Smooth muscle cell (in vitro differentiated cells): ENCODE results near the gene UST. TPM values are rescaled to one million over a fixed set of nuclear protein-coding genes. Genes with fewer than 3 reads are reported as not detected.

Experiments used
- DNase-seq: peaks from one replicate; lab custom pipeline; 2025; ENCODE audit not compliant: unreplicated experiment; lab: John Stamatoyannopoulos, UW
- H2AFZ ChIP-seq: fragments of 200-600 bp; sonication (generic); 2 replicates; pipeline ENCODE4 v1.6.0; 2016; ENCODE audit warnings: antibody characterized with exemption, low read depth, mild to moderate bottlenecking
- H3F3A ChIP-seq: fragments of 200-600 bp; sonication (generic); 2 replicates; pipeline ENCODE4 v1.6.0; 2017; ENCODE audit warnings: antibody characterized with exemption, low read depth
- H3K27ac ChIP-seq: fragments of 200-600 bp; sonication (generic); 2 replicates; pipeline ENCODE4 v1.5.1; 2016; ENCODE audit warnings: low read depth, mild to moderate bottlenecking
- H3K27me3 ChIP-seq: fragments of 200-600 bp; sonication (generic); 2 replicates; pipeline ENCODE4 v1.6.1; 2016; ENCODE audit warnings: low read depth, mild to moderate bottlenecking
- H3K36me3 ChIP-seq: fragments of 200-600 bp; sonication (generic); 2 replicates; pipeline ENCODE4 v1.5.1; 2016; ENCODE audit warnings: low read depth
- H3K4me1 ChIP-seq: fragments of 200-600 bp; sonication (generic); 2 replicates; pipeline ENCODE4 v1.5.1; 2016; ENCODE audit warnings: low read depth
- H3K4me2 ChIP-seq: fragments of 200-600 bp; sonication (generic); 2 replicates; pipeline ENCODE4 v1.6.0; 2016; ENCODE audit warnings: mild to moderate bottlenecking
- H3K4me3 ChIP-seq: fragments of 200-600 bp; sonication (generic); 2 replicates; pipeline ENCODE4 v1.5.1; 2016; ENCODE audit warnings: mild to moderate bottlenecking
- H3K79me2 ChIP-seq: fragments of 200-600 bp; sonication (generic); 2 replicates; pipeline ENCODE4 v1.6.0; 2016; ENCODE audit warnings: low read depth, mild to moderate bottlenecking
- H3K9ac ChIP-seq: fragments of 200-600 bp; sonication (generic); 2 replicates; pipeline ENCODE4 v1.6.0; 2016; ENCODE audit warnings: low read depth
- H3K9me3 ChIP-seq: fragments of 200-600 bp; sonication (generic); replicated peaks from 2 replicates; pipeline ENCODE4 v1.5.1; 2016; ENCODE audit warnings: low read depth
- H4K20me1 ChIP-seq: fragments of 200-600 bp; sonication (generic); 2 replicates; pipeline ENCODE4 v1.6.0; 2016; ENCODE audit warnings: low read depth
- WGBS: methylation state at CpG from one replicate; pipeline ENCODE4 v1.1.7; 2016; ENCODE audit warnings: low lambda C conversion rate; 5-methylcytosine and 5-hydroxymethylcytosine counted together
- polyA plus RNA-seq: library from polyadenylated mRNA; unstranded; fragments of >200 nt; fragmentation: Nextera tagmentation; extraction: Ambion mirVana; gene quantifications from 2 replicates; pipeline ENCODE4 v1.2.1, GENCODE V29; 2016
- total RNA-seq: library from RNA; depleted of rRNA; stranded (reverse); fragments of >200 nt; gene quantifications from 2 replicates; pipeline ENCODE4 v1.2.3, GENCODE V29; 2014
- TF ChIP-seq, protein P1 (sequence below): fragments of 200-600 bp; sonication (generic); IDR thresholded peaks from 2 replicates; pipeline ENCODE4 v1.5.1; 2017; ENCODE audit warnings: borderline replicate concordance, mild to moderate bottlenecking, antibody characterized with exemption; ENCODE audit not compliant: insufficient read depth, poor library complexity, severe bottlenecking

UST gene
- total and polyA plus RNA-seq, 2 experiments from 2014 or later = 16.1 to 19.5 TPM

DNA sequence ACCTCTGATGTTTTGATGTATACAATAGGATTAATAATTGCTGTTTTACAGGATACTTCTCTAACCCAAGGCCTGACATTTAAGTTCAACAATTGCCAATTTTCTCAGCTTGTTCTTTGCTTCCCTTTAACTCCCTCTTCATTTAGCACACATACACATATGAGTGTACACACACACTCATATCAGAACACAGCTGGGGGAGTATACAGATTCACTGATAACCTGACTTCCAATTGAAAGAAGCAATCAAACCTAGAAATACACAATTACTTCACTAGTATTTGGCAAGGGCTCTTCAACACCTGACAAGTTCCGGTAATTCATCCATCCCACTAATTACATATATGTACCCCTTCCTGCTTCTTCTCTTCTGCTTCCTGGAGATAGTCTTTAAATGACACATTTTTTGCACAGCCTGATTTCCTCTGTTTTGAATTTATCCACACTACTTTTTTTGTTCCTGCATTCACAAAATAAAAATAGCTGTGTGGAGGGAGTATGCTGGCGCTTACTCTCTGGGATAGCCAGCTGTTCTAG lies 11.2 kb downstream of the UST start:
- no peak for DNase-seq
- Histone ChIP-seq H3K27ac (no peak overlapping the region), H3K27me3 (no peaks in the 10 kb centered on the region), H4K20me1 (peaks cover 27% of the 10 kb centered on the region), H3F3A (peaks cover 11% of the 10 kb centered on the region), H3K9me3 (no peaks in the 10 kb centered on the region), H2AFZ (no peak overlapping the region), H3K79me2 (peaks cover 76% of the 10 kb centered on the region), H3K9ac (no peak overlapping the region), H3K4me1 (peaks cover 13% of the 10 kb centered on the region), H3K4me3 (no peak overlapping the region), H3K36me3 (no peaks in the 10 kb centered on the region), H3K4me2 (no peak overlapping the region)
- 96% methylated on average over 2 of the region's 2 CpGs for WGBS
- TF ChIP-seq, protein P1, sequence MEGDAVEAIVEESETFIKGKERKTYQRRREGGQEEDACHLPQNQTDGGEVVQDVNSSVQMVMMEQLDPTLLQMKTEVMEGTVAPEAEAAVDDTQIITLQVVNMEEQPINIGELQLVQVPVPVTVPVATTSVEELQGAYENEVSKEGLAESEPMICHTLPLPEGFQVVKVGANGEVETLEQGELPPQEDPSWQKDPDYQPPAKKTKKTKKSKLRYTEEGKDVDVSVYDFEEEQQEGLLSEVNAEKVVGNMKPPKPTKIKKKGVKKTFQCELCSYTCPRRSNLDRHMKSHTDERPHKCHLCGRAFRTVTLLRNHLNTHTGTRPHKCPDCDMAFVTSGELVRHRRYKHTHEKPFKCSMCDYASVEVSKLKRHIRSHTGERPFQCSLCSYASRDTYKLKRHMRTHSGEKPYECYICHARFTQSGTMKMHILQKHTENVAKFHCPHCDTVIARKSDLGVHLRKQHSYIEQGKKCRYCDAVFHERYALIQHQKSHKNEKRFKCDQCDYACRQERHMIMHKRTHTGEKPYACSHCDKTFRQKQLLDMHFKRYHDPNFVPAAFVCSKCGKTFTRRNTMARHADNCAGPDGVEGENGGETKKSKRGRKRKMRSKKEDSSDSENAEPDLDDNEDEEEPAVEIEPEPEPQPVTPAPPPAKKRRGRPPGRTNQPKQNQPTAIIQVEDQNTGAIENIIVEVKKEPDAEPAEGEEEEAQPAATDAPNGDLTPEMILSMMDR = no peak

DNA sequence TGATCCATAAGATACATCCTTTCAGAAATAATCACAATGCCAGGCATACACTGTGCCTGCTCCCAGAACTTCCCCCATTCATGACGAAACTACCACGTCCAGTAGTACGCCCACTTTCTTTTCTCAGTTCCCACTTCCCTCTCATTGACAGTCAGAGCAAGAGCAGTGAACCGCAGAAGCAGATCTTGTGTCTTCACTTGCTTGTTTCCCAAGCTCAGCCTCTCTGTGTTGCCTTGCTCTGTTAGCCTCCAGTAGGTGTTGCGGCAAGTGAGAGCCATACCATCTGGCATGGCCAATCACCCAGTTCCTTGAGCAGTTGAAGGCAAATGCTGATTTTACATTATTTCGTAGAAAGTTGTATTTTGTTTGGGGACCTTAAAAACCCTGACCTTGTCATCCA lies 11.7 kb downstream of the UST start:
- Histone ChIP-seq H4K20me1 (peaks cover 27% of the 10 kb centered on the region), H3K27me3 (no peaks in the 10 kb centered on the region), H3K36me3 (no peaks in the 10 kb centered on the region), H3F3A (peaks cover 11% of the 10 kb centered on the region), H2AFZ (no peak overlapping the region), H3K9me3 (no peaks in the 10 kb centered on the region), H3K79me2 (peaks cover 76% of the 10 kb centered on the region), H3K4me3 (no peak overlapping the region), H3K4me1 (peaks cover 13% of the 10 kb centered on the region), H3K9ac (no peak overlapping the region), H3K27ac (no peak overlapping the region), H3K4me2 (no peak overlapping the region)
- TF ChIP-seq, protein P1 = no peak
- no peak for DNase-seq
- 74% methylated on average over 6 of the region's 6 CpGs for WGBS

DNA sequence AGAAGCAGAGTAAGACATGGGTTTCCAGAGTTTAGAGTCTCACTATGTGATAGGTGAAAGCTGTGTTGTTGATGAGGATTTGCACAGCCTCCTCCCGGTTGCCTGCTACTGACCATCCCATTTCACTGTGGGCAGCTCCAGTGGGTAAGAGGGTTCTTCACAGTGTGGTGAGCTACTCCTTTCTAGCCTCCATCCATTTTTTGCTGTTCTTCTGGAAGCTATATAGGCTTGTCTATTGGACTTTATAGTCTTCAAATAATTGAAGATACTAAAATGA lies 13.4 kb downstream of the UST start:
- H3K9ac ChIP-seq = peak overlapping the region; percentile 66
- TF ChIP-seq, protein P1 = no peak

More for the DNA sequence above, 13.4 kb downstream of the UST start:
- peaks cover 13% of the 10 kb centered on the region for H3K4me1 ChIP-seq
- H3K4me3 ChIP-seq = peak overlapping the region; percentile 33
- H4K20me1 ChIP-seq = peaks cover 27% of the 10 kb centered on the region
- H3K27ac ChIP-seq = peak overlapping the region; percentile 82
- 74% methylated on average over 1 of the region's 1 CpG for whole genome bisulfite sequencing
- H3K27me3 ChIP-seq = no peaks in the 10 kb centered on the region
- H3K79me2 ChIP-seq = peaks cover 76% of the 10 kb centered on the region
- no peak for DNase-seq
- no peaks in the 10 kb centered on the region for H3K36me3 ChIP-seq
- no peaks in the 10 kb centered on the region for H3K9me3 ChIP-seq
- H3K4me2 ChIP-seq = peak overlapping the region; percentile 77
- H2AFZ ChIP-seq = no peak overlapping the region
- H3F3A ChIP-seq = peaks cover 11% of the 10 kb centered on the region
